Upper lobe of left lung (tissue), 4 donors: Measurements from ENCODE around the gene OLFM4.

Source experiments
- EP300 ChIP-seq, 4 donors: sonication (generic); formaldehyde crosslinking; IDR thresholded peaks; one replicate each; pipeline ENCODE4 v1.5.1; 2017; ENCODE audit warnings: antibody characterized with exemption in 4 of 4, control low read depth in 2 of 4
- POLR2A ChIP-seq, 4 donors: fragments of 450-650 bp; IDR thresholded peaks; one replicate each; pipeline ENCODE4 v1.5.1; 2016 to 2017; ENCODE audit warnings: antibody characterized with exemption in 4 of 4, mild to moderate bottlenecking in 2 of 4
- POLR2AphosphoS5 ChIP-seq, 2 donors: sonication (generic); formaldehyde crosslinking; IDR thresholded peaks; one replicate each; pipeline ENCODE4 v1.5.1; 2017; ENCODE audit warnings: antibody characterized with exemption in 2 of 2
- TF ChIP-seq, protein P1 (sequence below), 6 experiments: fragments of 450-650 bp in 4 of 6; fragments of 200-600 bp in 2 of 6; sonication (generic) in 2 of 6; IDR thresholded peaks; one replicate each; pipeline ENCODE4 v1.5.1; 2016 to 2019; ENCODE audit warnings: antibody characterized with exemption in 6 of 6

DNA sequence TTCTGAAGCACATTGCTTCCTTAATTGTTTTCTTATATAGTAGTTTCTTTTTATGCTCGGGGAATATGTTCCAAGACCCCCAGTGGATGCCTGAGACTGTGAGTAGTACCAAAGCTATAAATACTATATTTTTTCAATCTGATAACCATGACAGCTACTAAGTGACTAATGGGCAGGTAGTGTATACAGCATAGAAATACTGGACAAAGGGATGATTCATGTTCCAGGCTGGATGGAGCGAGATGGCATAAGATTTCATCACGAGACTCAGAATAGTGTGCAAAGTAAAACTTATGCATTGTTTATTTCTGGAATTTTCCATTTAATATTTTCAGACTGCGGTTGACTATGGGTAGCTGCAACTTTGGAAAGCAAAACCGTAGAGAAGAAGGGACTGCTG lies 47.9 kb upstream of the OLFM4 start:
- TF ChIP-seq POLR2A (IDR thresholded peaks at IDR 0.05) (no peak), EP300 (IDR thresholded peaks at IDR 0.05) (no peak), POLR2AphosphoS5 (IDR thresholded peaks at IDR 0.05) (no peak)
- TF ChIP-seq, protein P1, sequence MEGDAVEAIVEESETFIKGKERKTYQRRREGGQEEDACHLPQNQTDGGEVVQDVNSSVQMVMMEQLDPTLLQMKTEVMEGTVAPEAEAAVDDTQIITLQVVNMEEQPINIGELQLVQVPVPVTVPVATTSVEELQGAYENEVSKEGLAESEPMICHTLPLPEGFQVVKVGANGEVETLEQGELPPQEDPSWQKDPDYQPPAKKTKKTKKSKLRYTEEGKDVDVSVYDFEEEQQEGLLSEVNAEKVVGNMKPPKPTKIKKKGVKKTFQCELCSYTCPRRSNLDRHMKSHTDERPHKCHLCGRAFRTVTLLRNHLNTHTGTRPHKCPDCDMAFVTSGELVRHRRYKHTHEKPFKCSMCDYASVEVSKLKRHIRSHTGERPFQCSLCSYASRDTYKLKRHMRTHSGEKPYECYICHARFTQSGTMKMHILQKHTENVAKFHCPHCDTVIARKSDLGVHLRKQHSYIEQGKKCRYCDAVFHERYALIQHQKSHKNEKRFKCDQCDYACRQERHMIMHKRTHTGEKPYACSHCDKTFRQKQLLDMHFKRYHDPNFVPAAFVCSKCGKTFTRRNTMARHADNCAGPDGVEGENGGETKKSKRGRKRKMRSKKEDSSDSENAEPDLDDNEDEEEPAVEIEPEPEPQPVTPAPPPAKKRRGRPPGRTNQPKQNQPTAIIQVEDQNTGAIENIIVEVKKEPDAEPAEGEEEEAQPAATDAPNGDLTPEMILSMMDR (IDR thresholded peaks at IDR 0.05) = no peak
